Activated CD4-positive, alpha-beta T cell treated with anti-CD3 and anti-CD28 coated beads, Interleukin-2, Interleukin-6, amounts not matched to agents 100 ng/mL and 50 ng/mL, durations not matched to agents 16 hours and 8 hours (primary cell): Measurements from ENCODE around the gene ALOXE3.

Experiments
- DNase-seq: peaks from one replicate; pipeline ENCODE4 v3.0.0-alpha.2; 2020

The ALOXE3 gene

DNA sequence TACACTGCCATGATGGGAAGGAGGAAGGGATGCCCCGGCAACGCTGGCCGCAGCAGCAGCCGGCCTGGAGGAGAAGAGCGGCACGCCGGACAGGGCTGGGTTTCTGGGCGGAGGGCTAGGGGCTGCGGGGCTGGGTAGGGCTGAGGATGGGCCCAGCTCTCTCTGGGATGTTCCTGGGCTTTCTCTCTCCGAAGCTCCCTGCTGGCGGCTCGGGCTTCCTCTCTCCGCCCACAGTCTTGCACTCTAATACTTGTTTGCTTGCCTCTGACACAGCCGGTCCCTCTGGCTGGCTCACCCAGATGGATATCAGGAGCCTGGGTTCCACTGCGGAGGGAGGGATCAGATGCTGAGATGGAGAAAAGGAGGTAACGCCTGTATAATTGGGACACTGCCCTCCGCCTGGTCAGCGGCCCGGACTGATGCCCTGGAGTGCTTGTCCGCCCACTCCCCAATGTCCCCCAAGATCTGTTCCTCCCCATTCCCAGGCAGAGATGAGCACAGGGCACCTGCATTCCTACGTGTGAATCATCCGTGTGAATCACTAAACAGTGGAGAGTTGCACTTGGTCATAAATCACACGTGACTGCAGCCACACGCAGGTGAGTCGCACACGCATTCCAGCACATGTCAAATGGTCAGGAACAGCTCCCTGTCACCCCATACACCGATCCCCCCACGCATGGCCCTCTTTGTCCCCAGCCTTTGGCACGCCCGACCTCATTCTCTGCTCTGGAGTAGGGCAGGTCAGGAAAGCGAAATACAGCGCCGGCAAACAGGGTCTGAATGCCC lies at the start of gene ALOXE3:
TSS of gene ALOXE3 (minus strand) at position 535 of the 789 bp plus-strand sequence. CDS start at position 11, 524 bp downstream.
- DNase-seq: peak; percentile 18

DNA sequence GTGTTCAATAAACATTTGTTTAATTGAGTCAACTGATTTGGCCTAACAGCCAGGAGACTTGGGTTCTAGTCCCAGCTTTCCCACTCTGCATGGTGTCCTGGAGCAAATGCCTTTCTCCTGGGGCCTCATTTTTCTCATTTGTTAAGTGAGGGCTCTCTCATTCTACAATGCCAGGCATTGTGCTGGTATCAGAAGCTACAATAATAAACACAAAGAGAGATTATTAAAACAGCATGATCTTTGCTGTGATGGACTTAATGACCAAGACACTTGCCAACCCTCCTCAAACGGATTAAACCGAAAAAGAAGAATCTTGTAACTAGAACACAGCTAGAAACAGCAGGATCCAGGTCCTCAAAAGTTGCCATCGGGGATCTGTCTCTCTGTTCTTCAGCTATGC lies 49.2 kb upstream of the ALOXE3 start:
- DNase-seq: no peak

DNA sequence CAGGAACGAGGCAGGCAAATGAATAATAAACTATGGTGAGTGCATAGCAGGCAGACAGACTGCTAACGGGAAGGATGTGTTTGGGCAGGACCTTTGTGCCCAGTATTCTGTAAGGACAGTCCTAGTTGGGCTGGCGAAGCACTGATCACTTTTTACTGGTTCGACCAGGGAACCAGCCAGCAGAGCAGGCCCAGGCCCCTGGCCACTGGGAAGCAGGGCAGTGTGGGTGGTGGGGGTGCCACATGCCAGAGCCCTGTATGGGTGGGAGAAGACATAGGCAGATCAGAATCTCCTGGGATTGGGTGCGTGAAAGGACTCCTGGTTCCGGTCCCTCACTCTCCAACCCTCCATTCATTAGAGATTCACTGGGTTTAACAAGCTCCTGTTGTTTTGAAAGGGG lies 48.4 kb upstream of the ALOXE3 start:
- DNase-seq: no peak

DNA sequence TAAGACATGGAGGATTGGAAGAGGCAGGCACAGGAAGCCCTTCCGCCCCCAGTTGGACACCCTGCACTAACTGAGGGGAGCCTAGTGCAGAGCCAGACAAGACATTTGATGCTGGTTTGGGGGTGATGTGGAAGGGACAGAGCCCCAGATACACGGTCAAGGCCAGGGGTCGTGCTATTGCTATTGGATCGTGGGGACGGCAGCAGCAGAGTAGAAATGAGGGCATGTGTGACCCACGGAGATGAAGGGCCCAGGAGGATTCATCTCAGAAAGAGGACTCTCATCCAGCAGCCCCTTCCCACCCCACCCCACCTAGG lies 46.5 kb upstream of the ALOXE3 start:
- no peak for DNase-seq

DNA sequence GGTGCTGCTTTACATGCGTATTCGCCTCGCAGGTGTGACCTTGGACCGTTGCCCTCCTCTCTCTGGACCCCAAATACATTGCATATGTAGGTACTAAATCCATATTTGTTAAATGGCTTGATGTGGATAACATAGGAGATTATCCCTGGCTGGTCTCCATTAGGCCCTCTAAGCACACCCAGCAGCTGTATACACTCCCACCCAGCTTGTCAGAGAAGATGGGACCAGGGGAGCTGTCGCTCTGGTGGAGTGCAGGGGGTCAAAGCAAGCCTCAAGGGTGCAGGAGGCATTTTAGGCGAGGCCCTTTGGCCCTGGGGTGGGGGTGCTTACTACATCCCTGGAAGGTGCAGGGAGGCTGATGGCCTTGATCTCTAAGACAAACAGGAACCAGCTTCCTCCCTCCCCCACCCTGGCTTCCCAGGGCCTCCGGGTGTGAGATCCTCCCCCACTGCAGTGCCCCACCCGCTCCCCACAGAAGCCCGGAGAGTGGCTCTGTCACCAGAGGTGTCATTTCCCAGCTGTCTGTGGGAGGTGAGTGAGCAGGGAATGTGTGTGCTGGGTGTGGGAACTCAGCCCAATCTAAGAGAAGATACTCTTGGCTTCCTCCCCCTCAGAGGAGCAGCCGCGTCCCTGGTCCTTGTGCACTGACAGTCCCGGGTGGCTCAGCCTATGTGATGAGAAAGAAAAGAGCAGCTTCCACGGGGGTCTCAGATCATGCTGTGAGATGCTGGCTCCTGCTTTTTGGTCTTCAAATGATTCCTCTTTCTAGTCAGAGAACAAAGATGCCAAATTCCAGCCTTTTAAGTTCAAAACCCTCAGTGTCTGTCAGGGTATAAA lies 45.9 kb upstream of the ALOXE3 start:
- DNase-seq: peak; percentile 85

DNA sequence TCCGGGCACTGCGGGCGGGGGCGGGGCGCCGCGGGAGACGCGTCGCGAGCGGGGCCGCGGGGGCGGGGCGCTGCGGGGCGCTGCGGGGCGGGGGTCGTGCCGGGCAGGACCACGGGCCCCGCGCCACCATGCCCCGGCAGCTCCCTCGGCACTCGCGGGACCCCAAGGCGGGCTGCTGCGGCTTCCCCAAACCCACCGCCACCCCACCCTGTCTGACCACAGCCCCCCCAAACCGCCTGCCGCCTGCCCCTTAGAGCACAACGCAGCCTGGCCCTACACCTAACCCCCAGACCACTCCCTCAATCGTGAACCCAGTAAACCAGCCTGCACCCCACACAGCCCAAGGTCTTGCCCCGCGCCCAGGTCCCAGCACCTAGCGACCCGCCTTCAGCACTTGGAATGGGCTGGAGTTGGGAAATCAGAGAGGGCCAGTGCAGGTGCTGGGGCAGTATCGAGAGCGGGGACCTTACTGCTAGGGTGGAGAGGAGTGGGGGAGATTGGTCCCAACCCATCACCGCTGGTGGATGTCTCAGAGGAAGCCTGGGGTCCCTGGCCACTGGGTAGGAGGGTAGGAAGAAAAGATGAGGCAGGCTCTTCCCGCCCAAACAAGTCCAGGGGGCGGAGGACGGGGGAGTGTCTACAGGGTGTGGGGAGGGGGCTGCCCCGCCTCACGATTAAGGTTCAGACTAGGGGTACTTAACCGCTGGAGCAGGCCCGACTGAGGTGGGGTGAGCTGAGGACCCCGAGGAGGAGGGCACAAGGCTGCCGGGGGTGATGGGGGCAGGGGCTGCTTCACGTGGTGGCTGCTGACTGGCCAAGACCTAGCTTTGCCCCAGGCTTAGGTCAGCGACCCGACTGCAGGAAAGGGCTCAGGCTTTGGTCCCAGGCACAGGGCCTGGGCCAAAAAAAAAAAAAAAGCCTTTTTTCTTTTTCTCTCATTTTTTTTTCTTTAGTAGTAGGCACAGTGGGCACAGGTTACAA lies 45.0 kb upstream of the ALOXE3 start:
- no peak for DNase-seq

GRCh38 chr17:8162233-8162996 lies 44.1 kb upstream of the ALOXE3 start, which contains the start of gene VAMP2:
Gene VAMP2 (minus strand): TSS chr17:8162948. CDS start chr17:8162879, 69 bp downstream.
- peak; percentile 85 for DNase-seq

DNA sequence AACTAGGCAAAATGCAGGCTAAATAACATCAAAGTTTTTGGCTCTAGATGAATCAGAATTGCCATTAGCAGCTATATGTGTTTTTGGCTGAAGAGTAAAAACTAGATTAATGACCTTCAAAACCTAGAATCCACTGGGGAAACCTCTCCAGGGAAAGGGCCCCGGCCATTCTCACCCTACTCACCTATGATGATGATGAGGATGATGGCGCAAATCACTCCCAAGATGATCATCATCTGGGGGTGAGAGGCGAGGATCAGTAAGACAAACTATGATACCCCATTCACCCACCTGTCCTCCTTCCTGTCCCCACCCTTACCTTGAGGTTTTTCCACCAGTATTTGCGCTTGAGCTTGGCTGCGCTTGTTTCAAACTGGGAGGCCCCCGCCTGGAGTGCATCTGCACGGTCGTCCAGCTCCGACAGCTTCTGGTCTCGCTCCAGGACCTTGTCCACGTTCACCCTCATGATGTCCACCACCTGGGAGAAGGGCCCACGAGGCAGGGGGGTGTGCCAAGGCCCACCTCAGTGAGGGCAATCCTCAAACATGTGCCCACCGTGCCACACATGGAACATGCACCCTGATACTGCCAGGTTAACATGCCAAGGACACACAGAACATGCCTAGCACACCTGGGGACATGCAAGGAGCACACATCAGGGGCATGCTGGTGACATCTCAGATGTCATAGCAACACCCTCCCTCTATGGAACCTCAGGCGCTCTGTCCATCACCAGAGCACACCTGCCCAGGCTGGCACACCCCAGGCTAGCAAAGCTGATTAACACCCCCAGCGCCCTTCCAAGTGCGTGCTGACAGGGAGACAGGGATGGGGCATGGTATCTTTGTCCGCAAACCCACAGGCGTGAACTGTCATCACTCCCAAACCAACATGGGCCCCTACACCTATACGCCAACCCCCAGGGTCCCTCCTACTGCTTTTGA lies 43.2 kb upstream of the ALOXE3 start:
- DNase-seq: no peak

GRCh38 chr17:8160741-8161221 lies 42.5 kb upstream of the ALOXE3 start:
- no peak for DNase-seq

- no peak for DNase-seq
Measured at GRCh38 chr17:8160224-8160577, 41.9 kb upstream of the ALOXE3 start.

GRCh38 chr17:8159459-8160223 lies 41.3 kb upstream of the ALOXE3 start:
- no peak for DNase-seq

DNA sequence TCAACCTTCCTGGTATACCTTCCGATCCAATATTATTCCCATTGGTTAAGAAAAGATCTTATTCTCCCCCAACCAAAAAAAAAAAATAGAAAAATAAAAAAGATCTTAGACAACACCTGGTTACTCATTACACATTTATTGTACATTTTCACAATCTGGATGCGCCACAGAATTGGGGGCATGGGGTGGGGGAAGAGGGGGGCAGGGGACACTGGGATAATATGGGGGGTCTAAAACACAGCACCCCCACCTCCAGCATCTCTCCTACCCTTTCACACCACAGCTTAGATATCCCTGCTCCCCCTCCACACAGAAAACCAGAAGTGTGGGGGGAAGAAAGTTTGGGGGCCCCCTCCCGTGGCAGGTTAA lies 40.7 kb upstream of the ALOXE3 start:
- no peak for DNase-seq

- peak; percentile 93 for DNase-seq
Measured at GRCh38 chr17:8158267-8159031, 40.1 kb upstream of the ALOXE3 start.

GRCh38 chr17:8156246-8156992 lies 38.1 kb upstream of the ALOXE3 start:
- DNase-seq: peak; percentile 100

- DNase-seq: no peak
Measured at GRCh38 chr17:8155996-8156245, 37.6 kb upstream of the ALOXE3 start.

- no peak for DNase-seq
Measured at GRCh38 chr17:8155231-8155995, 37.1 kb upstream of the ALOXE3 start.

- no peak for DNase-seq
Measured at GRCh38 chr17:8154608-8155155, 36.4 kb upstream of the ALOXE3 start.
